CD8-positive, alpha-beta memory T cell (primary cell): ENCODE results near the gene UEVLD. TPM values are rescaled to one million over a fixed set of nuclear protein-coding genes. Genes with fewer than 3 reads are reported as not detected.
A peak's percentile ranks its signal among the peaks of the same experiment; 100 is the strongest.

Experiments
- CTCF ChIA-PET: fragments of 350-600 bp; sonication (Branson Sonifier 250); formaldehyde crosslinking; loops from one replicate; lab custom pipeline; 2021; ENCODE audit warnings: antibody characterized with exemption; lab: Charles Lee
- POLR2A ChIA-PET: fragments of 350-600 bp; sonication (Branson Sonifier 250); formaldehyde crosslinking; loops from one replicate; lab custom pipeline; 2021; ENCODE audit warnings: antibody characterized with exemption; lab: Charles Lee
- DNase-seq, 5 donors: peaks; one replicate each; pipeline versions ENCODE4 v3.0.0 to v3.0.0-alpha.2; 2020 to 2022; ENCODE audit warnings: mixed read lengths in 1 of 5
- H3K27ac ChIP-seq: one replicate; pipeline ENCODE4 v1.7.0; 2013; ENCODE audit warnings: low read depth, mild to moderate bottlenecking, low read length, moderate library complexity
- H3K27me3 ChIP-seq: 2 replicates; pipeline ENCODE4 v1.7.0; 2013; ENCODE audit warnings: low read length, mild to moderate bottlenecking; ENCODE audit not compliant: insufficient read depth, poor library complexity, severe bottlenecking
- H3K36me3 ChIP-seq: 2 replicates; pipeline ENCODE4 v1.7.0; 2013; ENCODE audit warnings: mild to moderate bottlenecking, low read length, moderate library complexity; ENCODE audit not compliant: insufficient read depth
- H3K4me1 ChIP-seq: 2 replicates; pipeline ENCODE4 v1.7.0; 2013; ENCODE audit warnings: mild to moderate bottlenecking, low read length, moderate library complexity; ENCODE audit not compliant: insufficient read depth
- H3K4me3 ChIP-seq: 2 replicates; pipeline ENCODE4 v1.7.0; 2013; ENCODE audit warnings: mild to moderate bottlenecking, low read length
- H3K9me3 ChIP-seq: 2 replicates; pipeline ENCODE4 v1.7.0; 2013; ENCODE audit warnings: mild to moderate bottlenecking, low read length
- H3K27ac Mint-ChIP-seq, 8 donors: one replicate each; pipeline ENCODE4 v1.8.0; 2020 to 2021; ENCODE audit warnings: mixed read lengths in 8 of 8, mild to moderate bottlenecking in 6 of 8, inconsistent platforms in 3 of 8, moderate library complexity in 3 of 8
- H3K27me3 Mint-ChIP-seq, 2 donors: one replicate each; pipeline ENCODE4 v1.8.0; 2020 to 2021; ENCODE audit warnings: mixed read lengths in 2 of 2, mild to moderate bottlenecking in 1 of 2, moderate library complexity in 1 of 2
- H3K36me3 Mint-ChIP-seq, 3 donors: one replicate each; pipeline ENCODE4 v1.8.0; 2020 to 2021; ENCODE audit warnings: mixed read lengths in 3 of 3, inconsistent platforms in 1 of 3, mild to moderate bottlenecking in 1 of 3
- H3K4me1 Mint-ChIP-seq, 3 donors: one replicate each; pipeline ENCODE4 v1.8.0; 2020 to 2021; ENCODE audit warnings: mixed read lengths in 3 of 3, inconsistent platforms in 1 of 3, mild to moderate bottlenecking in 1 of 3
- H3K4me3 Mint-ChIP-seq, 7 donors: one replicate each; pipeline ENCODE4 v1.8.0; 2020 to 2021; ENCODE audit warnings: mixed read lengths in 7 of 7, mild to moderate bottlenecking in 6 of 7, moderate library complexity in 4 of 7, inconsistent platforms in 2 of 7
- H3K9me3 Mint-ChIP-seq, 5 donors: one replicate each; pipeline ENCODE4 v1.8.0; 2020 to 2022; ENCODE audit warnings: mixed read lengths in 5 of 5, mild to moderate bottlenecking in 3 of 5, moderate library complexity in 2 of 5, inconsistent platforms in 1 of 5
- polyA plus RNA-seq: library from polyadenylated mRNA; unstranded; fragments of 300-500 nt; fragmentation: Illumina TruSeq; gene quantifications from one replicate; pipeline ENCODE4 v1.2.3, GENCODE V29; 2021
- total RNA-seq, 2 experiments: library from RNA; stranded (reverse); gene quantifications; one replicate each; pipeline ENCODE4 v1.2.3, GENCODE V29; 2021

Gene UEVLD
- total and polyA plus RNA-seq, 3 experiments from 2014 or later = 14.2 to 16.6 (median 15.6) TPM

- POLR2A ChIA-PET = no interaction called here
- H3K27ac Mint-ChIP-seq = peak overlapping the region in 1 of 8 donors; percentile 40
Measured at GRCh38 chr11:18495271-18495670, 93.3 kb downstream of the UEVLD start.

GRCh38 chr11:18493310-18493709 is 95.2 kb downstream of the UEVLD start:
- H3K36me3 ChIP-seq = peaks cover 21% of the 10 kb centered on the region
- H3K4me1 ChIP-seq = no peaks in the 10 kb centered on the region
- ChIA-PET CTCF (interaction anchor here (1.3 kb wide), 1 partner anchor 271 kb away, joined by 3 read pairs; no protein-coding TSS in a partner anchor), POLR2A (no interaction called here)
- no peak overlapping the region for H3K27ac ChIP-seq
- H3K4me1 Mint-ChIP-seq = peaks cover 8 to 30% (median 26%) of the 10 kb centered on the region in 3 donors
- H3K36me3 Mint-ChIP-seq = peaks cover 4 to 89% (median 14%) of the 10 kb centered on the region in 3 donors
- no peaks in the 10 kb centered on the region for H3K9me3 Mint-ChIP-seq
- no peaks in the 10 kb centered on the region for H3K27me3 Mint-ChIP-seq
- no peak overlapping the region for H3K4me3 Mint-ChIP-seq
- no peak overlapping the region for H3K4me3 ChIP-seq
- H3K27ac Mint-ChIP-seq = peak overlapping the region in 5 of 8 donors; percentile 3 to 43 (median 28)
- no peaks in the 10 kb centered on the region for H3K9me3 ChIP-seq
- DNase-seq = no peak
- no peaks in the 10 kb centered on the region for H3K27me3 ChIP-seq

More at GRCh38 chr11:18495271-18495670, 93.3 kb downstream of the UEVLD start:
- no peak for DNase-seq
- Histone ChIP-seq H3K9me3 (no peaks in the 10 kb centered on the region), H3K27me3 (no peaks in the 10 kb centered on the region), H3K36me3 (peaks cover 19% of the 10 kb centered on the region), H3K4me1 (no peaks in the 10 kb centered on the region), H3K27ac (no peak overlapping the region), H3K4me3 (no peak overlapping the region)
- Mint-ChIP-seq H3K36me3 (peaks cover 11 to 85% (median 18%) of the 10 kb centered on the region in 3 donors), H3K9me3 (no peaks in the 10 kb centered on the region), H3K4me3 (no peak overlapping the region), H3K27me3 (no peaks in the 10 kb centered on the region), H3K4me1 (peaks cover 16 to 33% (median 25%) of the 10 kb centered on the region in 3 donors)
- CTCF ChIA-PET = no interaction called here

- H3K9me3 Mint-ChIP-seq = no peaks in the 10 kb centered on the region
- POLR2A ChIA-PET = no interaction called here
- no peak for DNase-seq
- H3K27ac ChIP-seq = no peak overlapping the region
- H3K4me3 Mint-ChIP-seq = no peak overlapping the region
- CTCF ChIA-PET = no interaction called here
- H3K27me3 Mint-ChIP-seq = no peaks in the 10 kb centered on the region
- no peaks in the 10 kb centered on the region for H3K4me1 ChIP-seq
- H3K36me3 Mint-ChIP-seq = peaks cover 4 to 89% (median 14%) of the 10 kb centered on the region in 3 donors
- no peaks in the 10 kb centered on the region for H3K27me3 ChIP-seq
- peaks cover 8 to 29% (median 25%) of the 10 kb centered on the region in 3 donors for H3K4me1 Mint-ChIP-seq
- peak overlapping the region in 5 of 8 donors; percentile 3 to 50 (median 20) for H3K27ac Mint-ChIP-seq
- no peaks in the 10 kb centered on the region for H3K9me3 ChIP-seq
- H3K36me3 ChIP-seq = peaks cover 18% of the 10 kb centered on the region
- no peak overlapping the region for H3K4me3 ChIP-seq
Measured at GRCh38 chr11:18492888-18493287, 95.6 kb downstream of the UEVLD start.

- Mint-ChIP-seq H3K27ac (no peak overlapping the region), H3K27me3 (no peaks in the 10 kb centered on the region), H3K4me3 (no peak overlapping the region), H3K4me1 (peaks cover 8 to 29% (median 22%) of the 10 kb centered on the region in 3 donors), H3K9me3 (no peaks in the 10 kb centered on the region), H3K36me3 (peaks cover 4 to 87% (median 18%) of the 10 kb centered on the region in 3 donors)
- no peak overlapping the region for H3K4me3 ChIP-seq
- ChIA-PET CTCF (interaction anchor here (1.4 kb wide), 1 partner anchor 8 kb away, joined by 3 read pairs; no protein-coding TSS in a partner anchor), POLR2A (no interaction called here)
- H3K27me3 ChIP-seq = no peaks in the 10 kb centered on the region
- no peaks in the 10 kb centered on the region for H3K9me3 ChIP-seq
- no peak for DNase-seq
- peaks cover 12% of the 10 kb centered on the region for H3K36me3 ChIP-seq
- no peak overlapping the region for H3K27ac ChIP-seq
- H3K4me1 ChIP-seq = no peaks in the 10 kb centered on the region
Measured at GRCh38 chr11:18491924-18492323, 96.6 kb downstream of the UEVLD start.

GRCh38 chr11:18490736-18491485 is 97.6 kb downstream of the UEVLD start:
- H3K9me3 Mint-ChIP-seq = no peaks in the 10 kb centered on the region
- ChIA-PET CTCF (interaction anchor here (1.4 kb wide), 1 partner anchor 9 kb away, joined by 3 read pairs; no protein-coding TSS in a partner anchor), POLR2A (no interaction called here)
- no peak for DNase-seq
- H3K4me1 Mint-ChIP-seq = peaks cover 8 to 29% (median 22%) of the 10 kb centered on the region in 3 donors
- Histone ChIP-seq H3K36me3 (peaks cover 12% of the 10 kb centered on the region), H3K4me1 (no peaks in the 10 kb centered on the region), H3K9me3 (no peaks in the 10 kb centered on the region), H3K27me3 (no peaks in the 10 kb centered on the region), H3K27ac (no peak overlapping the region), H3K4me3 (no peak overlapping the region)
- no peaks in the 10 kb centered on the region for H3K27me3 Mint-ChIP-seq
- H3K4me3 Mint-ChIP-seq = no peak overlapping the region
- peak overlapping the region in 4 of 8 donors; percentile 9 to 61 (median 37) for H3K27ac Mint-ChIP-seq
- H3K36me3 Mint-ChIP-seq = peaks cover 4 to 86% (median 15%) of the 10 kb centered on the region in 3 donors

- Mint-ChIP-seq H3K36me3 (peaks cover 4 to 82% (median 15%) of the 10 kb centered on the region in 3 donors), H3K9me3 (no peaks in the 10 kb centered on the region), H3K4me1 (peaks cover 8 to 24% (median 22%) of the 10 kb centered on the region in 3 donors), H3K27me3 (no peaks in the 10 kb centered on the region), H3K27ac (peak overlapping the region in 4 of 8 donors; percentile 4 to 70 (median 54)), H3K4me3 (no peak overlapping the region)
- H3K36me3 ChIP-seq = peaks cover 12% of the 10 kb centered on the region
- H3K4me1 ChIP-seq = no peaks in the 10 kb centered on the region
- no peak overlapping the region for H3K4me3 ChIP-seq
- no peak for DNase-seq
- ChIA-PET POLR2A (no interaction called here), CTCF (no interaction called here)
- H3K27me3 ChIP-seq = no peaks in the 10 kb centered on the region
- H3K27ac ChIP-seq = no peak overlapping the region
- H3K9me3 ChIP-seq = no peaks in the 10 kb centered on the region
Measured at GRCh38 chr11:18490319-18490718, 98.2 kb downstream of the UEVLD start.

- peaks cover 36% of the 10 kb centered on the region for H3K36me3 ChIP-seq
- Mint-ChIP-seq H3K4me1 (peaks cover 2 to 9% (median 9%) of the 10 kb centered on the region in 3 donors), H3K36me3 (peaks cover 15 to 85% (median 35%) of the 10 kb centered on the region in 3 donors)
Measured at GRCh38 chr11:18485913-18486528, 102.5 kb downstream of the UEVLD start.

More at GRCh38 chr11:18485913-18486528, 102.5 kb downstream of the UEVLD start:
- Mint-ChIP-seq H3K27ac (peak overlapping the region in 2 of 8 donors; percentile 47 to 66), H3K27me3 (no peaks in the 10 kb centered on the region), H3K9me3 (no peaks in the 10 kb centered on the region), H3K4me3 (no peak overlapping the region)
- Histone ChIP-seq H3K27ac (no peak overlapping the region), H3K9me3 (no peaks in the 10 kb centered on the region), H3K4me3 (no peak overlapping the region), H3K27me3 (no peaks in the 10 kb centered on the region), H3K4me1 (no peaks in the 10 kb centered on the region)
- ChIA-PET POLR2A (no interaction called here), CTCF (no interaction called here)
- no peak for DNase-seq
